ENCODE results near the gene SLC5A1. TPM values are rescaled to one million over a fixed set of nuclear protein-coding genes. Genes with fewer than 3 reads are reported as not detected.

Gene SLC5A1
- total and polyA plus RNA-seq, 2 of the 8 experiments (the other 6 are each of a cell fraction or from before 2014, with no cell fraction given), result 0.06 TPM; not detected in 1

DNA sequence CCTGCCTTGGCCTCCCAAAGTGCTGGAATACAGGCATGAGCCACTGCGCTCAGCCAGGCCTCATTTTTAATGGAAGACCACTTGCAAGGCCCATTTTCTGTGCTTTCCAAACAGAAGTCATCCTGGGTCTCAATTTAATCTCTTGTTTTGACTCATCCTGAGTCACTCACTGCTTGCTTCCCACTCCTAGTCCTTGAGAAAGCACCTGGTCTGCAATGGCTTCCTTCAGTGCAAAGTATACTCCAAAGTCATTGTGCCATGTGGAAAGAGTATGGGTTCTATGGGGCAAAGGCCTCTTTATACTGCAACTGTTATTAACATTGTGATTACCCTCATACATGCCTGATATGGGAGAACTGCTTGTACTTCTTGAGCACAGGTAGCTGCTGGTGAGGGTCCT lies 18.3 kb upstream of the SLC5A1 start (continued):
- TF ChIP-seq KDM5A (IDR thresholded peaks at IDR 0.05; ENCODE audit: low read length) (no peak), ASH2L (IDR thresholded peaks at IDR 0.05; ENCODE audit: low read length) (no peak), HDAC6 (IDR thresholded peaks at IDR 0.05; ENCODE audit: low read depth, low read length) (no peak)

Measured in H1 (cell line).